Amygdala (tissue), 56 donors: ENCODE results near the gene DRAXIN.
A peak's percentile ranks its signal among the peaks of the same experiment; 100 is the strongest.

Experiments
- DNase-seq, 56 donors: peaks; one replicate each; lab custom pipeline; 2025; lab: John Stamatoyannopoulos, UW

The DRAXIN gene

DNA sequence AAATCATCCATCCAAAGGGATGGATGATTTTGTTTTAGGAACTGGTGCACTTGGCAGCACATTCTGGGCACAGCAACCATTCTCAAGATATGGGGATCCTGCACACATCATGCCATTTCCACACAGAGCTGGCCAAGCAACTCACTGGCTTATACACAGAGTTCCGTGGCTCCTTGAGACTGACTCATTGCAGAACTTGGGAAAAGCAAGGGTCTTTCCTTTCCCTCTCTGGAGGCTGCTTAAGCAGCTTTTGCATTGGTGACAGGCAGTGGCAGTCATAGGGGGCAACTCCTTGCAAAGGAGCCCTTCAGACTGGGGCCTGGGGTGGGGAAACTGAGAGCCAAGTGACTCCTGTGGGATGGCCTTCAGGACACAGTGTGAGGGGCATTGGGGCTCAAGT lies 8.7 kb upstream of the DRAXIN start:
- DNase-seq = no peak

DNA sequence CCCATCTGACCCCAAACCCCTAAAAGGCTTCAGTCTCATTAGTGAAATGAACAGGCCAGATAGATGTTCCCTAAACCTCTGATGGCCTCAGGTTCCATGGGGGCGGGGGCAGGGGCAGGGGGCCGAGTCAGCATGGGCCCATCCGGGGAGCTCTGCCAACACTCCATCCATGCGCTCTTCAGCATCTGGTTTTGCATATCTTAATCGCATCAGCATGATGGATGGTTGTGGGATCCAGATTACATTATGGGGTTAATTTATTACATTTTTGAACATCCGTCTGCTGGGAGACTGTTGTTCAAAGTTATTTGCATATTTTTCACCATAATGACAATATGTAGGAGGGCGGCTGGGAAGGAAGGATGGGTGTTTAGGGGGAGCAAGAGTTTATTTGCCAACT lies 7.4 kb upstream of the DRAXIN start:
- no peak for DNase-seq

DNA sequence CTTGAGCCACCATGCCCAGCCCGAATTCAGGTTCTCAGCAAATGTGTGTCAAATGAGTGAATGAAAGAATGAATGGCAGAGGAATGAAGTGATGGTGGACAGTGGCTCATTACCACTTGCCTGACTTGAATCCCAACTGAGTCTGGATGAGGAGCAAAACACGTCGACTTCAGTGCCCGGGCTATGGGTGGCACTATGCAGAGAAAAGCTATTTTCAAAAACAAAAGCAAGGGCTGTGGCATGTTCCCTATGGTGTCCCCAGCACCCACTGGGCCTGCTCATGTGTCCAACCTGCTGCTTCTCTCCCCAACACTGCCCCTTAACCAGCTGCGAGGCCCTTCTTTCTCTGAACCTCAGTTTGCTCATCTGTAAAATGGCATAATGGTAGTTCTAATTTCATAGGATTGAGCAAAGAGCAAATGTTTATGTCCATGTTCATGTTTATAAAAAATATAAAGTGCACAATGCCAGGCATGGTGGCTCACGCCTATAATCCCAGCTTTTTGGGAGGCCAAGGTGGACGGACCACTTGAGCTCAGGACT lies 6.2 kb upstream of the DRAXIN start:
- DNase-seq = no peak

DNA sequence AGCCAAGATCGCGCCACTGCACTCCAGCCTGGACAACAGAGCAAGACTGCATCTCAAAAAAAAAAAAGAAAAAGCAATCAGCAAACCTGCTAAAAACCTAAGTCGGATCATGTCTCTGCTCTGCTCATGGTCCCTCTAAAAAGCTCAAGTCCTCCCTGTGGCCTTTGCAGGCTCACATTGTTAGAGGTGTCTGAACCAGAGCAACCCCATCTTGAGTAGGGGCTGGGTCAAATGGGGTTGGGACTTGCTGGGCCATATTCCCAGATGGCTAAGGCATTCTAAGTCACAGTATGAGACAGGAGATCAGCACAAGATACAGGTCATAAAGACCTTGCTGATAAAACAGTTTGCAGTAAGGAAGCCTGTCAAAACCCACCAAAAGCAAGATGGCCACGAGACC lies 3.0 kb upstream of the DRAXIN start:
- DNase-seq = no peak

DNA sequence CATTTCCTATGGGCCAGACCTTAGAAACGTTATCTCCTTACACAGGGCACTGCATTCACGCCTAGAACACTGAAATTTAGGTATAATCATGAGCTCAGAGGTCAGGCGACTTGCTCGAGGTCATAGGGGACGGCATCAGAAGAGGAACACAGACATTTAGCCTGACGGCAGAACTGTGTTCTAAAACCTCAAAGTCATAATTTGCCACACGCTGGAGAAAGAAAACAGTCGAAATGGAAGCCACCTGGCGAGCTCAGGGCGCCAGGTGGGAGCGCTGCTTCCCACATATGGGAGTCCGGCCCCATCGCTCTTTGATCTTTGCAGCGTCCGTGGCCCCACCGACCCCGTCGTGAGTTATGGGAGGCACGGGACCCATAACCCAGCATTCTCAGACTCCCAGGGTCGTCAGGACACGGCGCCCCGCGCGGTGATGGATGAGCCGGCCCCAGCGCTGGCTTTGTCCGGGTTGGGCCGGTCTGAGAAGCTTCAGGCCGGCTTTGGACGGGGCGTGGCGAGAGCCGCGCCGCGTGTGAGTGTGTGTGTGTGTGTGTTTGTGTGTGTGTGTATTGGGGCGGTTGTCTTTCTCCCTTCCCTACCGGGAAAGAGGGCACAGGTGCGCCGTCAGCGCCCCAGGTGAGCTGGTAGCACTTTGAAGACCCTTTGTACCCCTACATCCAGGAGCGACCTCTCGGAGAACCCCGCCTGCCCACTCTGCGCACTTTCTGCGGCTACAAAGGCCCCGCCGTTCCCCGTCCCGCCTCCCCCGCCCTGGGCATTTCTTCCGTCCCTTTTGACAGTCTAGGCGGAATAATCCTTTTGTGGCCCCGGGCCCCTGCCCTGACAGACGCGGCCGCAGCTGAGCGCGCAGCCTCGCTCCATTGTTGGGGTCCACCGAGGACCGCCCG lies 861 bp upstream of the DRAXIN start:
- DNase-seq = peak in 2 of 56 donors; percentile 11 to 18

DNA sequence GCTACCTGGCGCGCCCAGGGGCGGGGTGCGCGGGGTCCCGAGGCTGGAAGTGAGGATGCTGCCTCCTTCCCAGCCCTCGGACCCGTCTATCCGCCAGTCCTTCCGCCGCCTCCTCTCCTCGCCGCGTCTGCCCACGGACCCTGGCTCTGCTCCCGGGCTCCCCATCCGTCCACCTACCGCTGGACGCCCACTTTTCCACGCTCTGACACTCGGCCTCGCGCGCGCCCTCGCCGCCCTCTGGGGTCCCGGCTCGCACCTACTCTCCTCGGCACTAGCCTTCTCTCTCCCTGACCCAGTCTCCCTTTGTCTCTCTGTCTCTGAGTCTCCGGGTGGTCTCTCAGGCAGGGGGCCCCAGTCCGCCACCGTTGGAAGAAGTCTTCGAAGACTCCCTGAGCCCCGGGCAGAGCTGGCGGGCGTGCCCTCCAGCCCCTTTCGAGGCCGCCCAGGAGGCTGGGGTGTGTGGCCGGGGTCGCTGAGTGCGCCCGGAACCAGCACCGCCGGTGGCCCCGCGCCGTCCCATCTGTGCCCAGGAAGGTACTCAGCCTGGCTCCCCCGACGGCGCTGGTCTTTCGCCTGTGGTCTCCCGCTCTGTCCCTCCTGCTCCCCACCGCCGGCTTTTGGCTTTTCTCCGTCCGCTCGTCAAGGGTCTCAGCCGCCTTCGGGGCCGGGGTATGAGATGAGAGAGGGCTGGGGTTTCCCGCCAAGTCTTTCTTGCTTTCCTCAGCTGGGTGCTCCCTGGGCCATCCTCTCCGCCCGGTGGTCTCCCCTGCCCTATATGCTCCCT lies 610 bp downstream of the DRAXIN start:
- DNase-seq = no peak

DNA sequence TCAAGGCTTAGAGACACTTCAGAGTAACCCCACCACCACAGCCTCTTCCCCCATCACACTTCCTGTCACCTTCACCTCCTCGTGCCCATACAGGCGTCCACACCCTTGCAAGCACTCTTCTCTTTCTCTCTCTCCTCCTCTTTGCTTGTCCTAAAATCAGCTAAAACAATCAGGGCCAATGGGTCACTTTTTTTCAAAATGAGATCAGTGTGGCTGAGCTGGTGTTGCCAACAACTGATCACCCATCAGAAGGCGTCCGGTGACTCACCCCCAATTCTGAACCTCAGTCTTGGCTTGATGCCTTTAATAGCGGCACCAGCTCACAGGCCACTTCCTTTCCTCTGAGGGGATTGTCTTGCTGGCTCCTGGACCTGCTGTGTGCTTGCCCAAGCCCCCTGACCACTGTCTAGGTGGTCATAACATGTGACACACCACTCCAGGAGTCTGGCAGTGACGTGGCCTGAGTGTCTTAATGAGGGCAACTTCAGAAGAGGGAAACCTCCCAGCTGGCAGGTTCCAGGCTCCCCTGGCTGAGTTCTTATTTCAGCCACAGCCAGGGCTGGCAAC lies 1.6 kb downstream of the DRAXIN start:
- DNase-seq = peak in 15 of 56 donors; percentile 17 to 57 (median 34)

DNA sequence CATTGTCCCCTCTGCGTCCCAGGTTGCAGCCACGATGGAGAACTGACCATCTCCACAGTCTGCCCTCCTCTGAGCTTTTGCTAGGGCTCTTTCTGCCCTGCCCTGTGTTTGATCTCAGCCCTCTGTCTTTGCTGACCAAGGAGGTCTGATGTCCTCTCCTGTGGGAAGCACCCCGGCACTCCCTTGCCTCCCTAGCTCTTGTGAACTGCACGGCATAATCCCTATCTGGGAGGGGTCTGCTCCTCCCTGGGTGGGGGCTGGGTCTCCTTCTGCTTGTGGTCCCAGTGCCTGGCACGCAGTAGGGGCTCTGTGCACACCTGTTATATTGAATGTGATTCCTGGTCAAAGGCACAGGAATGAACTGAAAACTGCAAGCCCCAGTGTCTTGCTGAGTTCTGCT lies 2.4 kb downstream of the DRAXIN start:
- no peak for DNase-seq

DNA sequence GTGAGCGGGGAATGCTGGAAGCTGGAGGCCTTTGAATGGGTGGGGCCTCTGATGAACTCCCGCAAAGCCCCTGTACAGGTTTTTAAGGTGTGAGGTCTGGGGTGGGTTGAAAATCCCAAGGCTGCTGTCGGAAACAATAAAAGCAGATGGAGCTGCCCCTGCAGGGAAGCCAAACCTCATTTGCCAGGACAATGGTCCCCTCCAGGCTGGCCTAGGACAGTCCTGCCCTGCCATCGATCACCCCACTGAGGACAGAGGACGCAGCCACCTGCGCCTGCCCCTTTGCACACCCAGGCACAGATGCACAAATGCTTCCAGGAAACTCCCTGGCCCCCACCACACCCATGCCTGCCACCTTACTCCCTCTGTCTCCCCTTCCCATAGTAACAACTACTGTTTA lies 4.4 kb downstream of the DRAXIN start:
- no peak for DNase-seq

DNA sequence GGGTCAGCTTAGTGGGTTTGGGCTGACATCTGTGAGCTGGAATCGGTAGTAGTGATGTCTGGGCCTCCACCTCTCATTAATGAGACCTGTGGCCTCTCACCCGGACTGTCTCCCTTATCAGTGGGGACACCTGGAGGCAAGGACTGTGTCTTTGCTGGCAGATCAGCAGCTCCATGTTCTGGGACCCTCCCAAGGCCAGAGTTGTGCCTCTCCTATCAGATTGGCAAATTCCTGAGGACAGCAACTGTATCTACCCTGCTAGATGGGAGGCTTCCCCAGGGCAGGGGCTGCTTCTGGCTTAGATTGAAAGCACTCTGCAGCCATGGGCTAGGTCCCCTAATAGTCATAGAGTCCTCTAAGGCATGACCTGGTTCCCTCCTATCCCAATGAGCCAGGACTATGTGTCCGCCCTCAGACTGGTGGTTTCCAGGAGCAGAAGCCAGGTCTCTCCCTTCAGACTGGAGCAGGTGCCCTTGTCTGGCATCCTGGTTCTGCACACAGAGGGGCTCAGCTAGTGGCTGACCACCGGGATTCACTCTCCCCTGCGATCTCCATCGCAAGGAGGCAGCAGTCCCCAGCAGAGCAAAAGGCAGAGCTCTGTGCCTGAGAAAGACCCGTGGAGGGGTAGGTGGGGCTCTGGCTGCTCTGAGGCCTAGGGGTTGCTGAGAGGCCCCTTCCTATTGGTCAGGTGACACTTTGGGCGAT lies 5.8 kb downstream of the DRAXIN start:
- DNase-seq = no peak

DNA sequence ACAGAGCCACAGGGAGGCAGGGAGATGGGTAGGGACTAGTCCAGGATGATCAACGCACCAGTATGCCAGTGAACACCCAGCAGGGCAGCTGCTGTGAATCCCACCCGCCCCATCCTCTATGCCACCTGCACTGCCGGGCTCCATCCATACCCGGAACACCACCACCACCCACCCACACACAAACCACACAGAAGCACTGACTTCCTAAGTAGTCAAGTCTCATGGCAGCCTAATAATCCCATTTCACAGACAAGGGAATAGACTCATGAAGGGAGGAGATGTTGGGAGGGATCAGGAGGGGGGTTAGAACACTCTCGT lies 6.3 kb downstream of the DRAXIN start:
- no peak for DNase-seq

DNA sequence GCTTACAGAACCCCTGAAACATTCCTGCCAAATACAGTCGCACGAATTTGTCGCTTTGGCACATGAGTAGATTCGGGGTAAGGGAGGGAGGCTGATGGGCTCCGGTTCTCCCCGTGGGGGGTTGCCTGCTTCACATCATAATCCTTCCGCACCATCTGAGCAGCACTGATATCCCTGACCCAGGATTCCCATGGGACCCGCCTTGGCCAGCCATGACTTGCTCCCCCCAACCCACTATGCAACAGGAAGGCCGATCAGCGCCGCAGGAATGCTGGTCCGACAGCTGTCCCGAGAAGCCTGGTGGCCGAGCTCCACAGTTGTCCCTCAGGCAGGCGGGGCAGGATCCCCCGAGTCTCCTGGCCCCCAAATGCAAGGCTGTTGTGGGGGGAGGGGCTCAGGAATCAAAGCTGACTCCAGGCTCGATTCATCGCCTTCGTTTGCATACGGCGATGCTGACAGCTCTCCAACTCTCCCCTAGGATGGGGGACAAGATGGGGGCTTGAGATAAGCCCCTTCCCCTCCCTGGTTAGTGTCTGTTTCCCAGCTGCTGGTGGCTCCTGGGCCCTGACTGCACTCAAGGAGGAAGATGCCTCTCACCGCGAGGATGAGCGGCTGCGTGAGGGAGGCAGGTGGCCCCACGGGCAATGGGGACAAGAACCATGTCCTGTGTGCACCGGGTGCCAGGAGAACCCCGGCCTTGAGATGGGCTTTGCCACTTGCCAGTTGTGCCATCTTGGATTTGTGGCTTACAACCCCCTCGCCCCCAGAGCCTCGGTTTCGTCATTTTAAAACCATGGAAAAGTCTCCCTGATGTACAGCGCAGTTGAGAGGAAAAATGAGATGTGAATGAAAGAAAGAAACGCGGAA lies 9.3 kb downstream of the DRAXIN start:
- DNase-seq = peak in 2 of 56 donors; percentile 22 to 26

DNA sequence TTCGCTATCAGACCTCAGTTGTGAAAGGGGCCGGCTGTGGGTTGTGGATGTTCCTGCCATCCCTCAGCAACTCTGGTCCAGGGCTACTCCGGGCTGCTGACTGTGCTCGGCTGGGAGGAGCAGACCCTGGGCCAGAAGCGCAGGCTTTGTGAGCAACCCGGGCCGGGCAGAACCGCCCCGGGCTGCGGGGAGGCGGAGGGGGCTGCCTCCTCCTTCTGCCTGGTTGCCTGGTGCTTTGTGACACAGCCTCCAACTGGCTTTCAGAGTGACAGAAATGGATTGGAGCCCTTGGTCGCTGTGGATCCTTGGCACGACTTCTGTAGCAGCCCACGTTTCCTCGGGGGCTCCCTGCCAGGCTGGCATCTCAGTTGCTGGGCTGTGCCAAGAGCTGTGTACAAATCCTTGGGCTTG lies 10.0 kb downstream of the DRAXIN start:
- DNase-seq = peak in 53 of 56 donors; percentile 25 to 91 (median 77)

DNA sequence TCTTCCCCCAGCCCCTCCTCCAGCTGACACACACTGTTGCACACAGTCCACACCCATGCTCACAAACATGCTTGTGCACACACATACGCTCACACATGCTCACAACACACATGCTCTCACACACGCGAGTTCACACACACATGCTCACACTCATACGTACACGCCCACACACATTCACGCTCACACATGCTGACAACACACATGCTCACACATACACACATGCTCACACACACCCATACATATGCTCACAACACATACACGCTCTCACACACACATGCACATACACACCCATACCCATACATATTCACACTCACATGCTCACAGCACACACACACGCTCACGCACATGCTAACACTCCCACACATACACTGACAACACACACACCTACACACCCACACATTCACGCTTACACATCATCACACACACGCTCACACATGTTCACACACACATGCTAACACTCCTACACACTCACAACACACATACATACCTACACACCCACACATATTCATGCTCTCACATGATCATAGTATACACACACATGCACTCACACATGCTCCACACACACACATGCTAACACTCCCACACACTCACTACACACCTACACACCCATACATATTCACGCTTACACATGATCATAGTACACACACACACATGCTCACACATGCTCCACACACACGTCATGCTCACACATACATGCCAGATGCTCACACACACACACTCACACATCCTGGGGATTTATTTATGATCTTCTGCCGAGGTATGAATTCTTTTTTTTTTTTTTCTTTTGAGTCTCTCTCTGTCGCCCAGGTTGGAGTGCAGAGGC lies 10.7 kb downstream of the DRAXIN start:
- DNase-seq = peak in 1 of 56 donors; percentile 31

DNA sequence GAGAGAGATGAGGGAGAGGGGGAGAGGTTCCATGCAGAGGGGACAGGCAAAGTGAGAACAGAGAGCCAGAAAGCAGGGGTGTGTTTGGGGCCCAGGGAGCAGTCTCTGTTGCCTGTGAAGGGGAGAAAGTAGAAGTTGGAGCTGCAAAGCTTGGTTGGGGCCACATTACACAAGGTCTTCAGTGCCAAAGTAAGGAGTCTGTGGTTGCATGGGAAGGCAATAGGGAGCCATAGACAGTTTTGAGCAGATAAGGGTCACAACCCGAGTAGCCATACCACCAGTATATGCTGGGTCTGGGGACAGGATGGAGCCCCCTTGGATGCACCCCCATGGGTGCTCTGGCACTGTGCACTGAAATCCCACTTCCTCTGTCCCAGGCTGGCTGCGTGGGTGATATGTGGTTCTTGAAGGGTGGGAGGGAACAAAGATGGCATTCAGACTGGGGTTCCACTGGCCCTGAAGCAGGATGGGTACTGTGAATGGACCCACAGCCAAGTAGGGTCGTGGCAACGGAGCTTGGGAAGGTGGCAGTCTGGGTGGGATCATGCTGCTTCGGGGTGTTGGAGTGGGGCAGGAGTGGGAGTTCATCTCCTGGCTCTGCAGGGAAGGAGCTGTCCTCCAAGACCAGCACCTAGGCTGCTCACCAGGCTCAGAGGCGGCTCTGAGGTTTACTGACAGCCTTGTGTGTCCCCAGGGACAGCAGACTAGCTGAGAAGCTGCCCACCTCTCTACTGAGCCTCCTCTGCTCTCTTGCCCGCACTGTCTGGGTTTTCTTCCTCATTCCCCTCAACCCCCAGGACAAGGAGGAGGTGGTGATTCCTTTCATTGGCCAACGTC lies 12.1 kb downstream of the DRAXIN start:
- no peak for DNase-seq

DNA sequence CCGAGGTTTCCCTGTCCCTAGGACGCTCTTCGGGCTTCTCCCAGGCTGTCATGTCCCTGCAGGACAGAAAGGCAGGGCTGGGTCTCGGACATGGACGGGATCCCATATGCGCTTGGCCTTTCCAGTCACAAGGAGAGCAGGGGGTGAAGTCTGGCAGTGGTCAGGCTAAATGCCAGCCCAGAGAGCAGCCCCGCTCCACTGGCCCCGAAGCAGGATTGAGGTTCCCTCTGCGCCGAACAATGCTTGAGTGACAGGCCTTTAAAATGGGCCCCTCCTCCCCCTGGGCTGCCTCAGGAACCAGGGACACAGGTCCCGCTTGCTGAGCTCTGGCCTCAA lies 12.7 kb downstream of the DRAXIN start:
- DNase-seq = peak in 10 of 56 donors; percentile 3 to 34 (median 16)

DNA sequence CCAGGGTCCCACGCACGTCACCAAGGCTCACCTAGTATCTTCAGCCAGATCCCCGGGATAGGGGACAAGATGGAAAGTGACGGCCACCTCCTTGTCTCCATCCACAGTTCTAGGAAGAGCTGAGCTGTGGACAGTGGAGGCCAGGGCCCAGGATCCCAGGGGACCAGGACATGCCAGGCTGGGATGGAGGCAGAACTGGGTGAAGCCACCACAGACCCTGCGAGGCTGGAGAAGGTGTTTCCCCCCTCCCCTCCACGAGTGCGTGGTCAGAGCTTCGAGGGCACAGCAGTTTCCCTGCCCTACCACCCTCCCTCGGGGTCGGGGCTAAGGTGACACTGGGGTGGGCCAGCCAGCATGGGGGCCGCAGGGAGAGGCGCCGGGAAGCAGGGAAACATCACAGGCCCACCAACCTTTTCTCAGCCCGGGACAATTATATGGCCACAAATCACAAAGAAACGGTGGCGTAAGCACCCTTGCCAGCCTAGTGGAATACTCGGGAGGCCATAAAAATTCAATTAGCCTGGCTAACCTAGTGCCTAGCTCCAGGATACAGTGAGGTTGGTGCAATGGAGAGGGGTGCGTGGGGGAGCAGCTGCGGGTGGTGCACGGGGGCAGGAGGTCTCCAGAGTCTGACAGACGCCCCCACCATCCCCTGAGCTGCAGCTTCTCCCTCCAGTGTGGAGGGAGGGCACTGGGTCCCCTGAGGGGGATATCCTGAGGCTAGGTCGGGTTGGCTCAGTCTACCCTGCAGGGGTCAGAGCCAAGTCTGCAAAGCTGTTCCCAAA lies 13.4 kb downstream of the DRAXIN start:
- no peak for DNase-seq
